MM.1S (cell line): ENCODE data around the gene DHX29.

Experiments used
- CTCF ChIP-seq: fragments of 300-600 bp; sonication (generic); IDR thresholded peaks from 2 replicates; pipeline ENCODE4 v1.5.1; 2016; ENCODE audit warnings: antibody characterized with exemption, low read length, mixed read lengths
- EZH2 ChIP-seq: fragments of 300-600 bp; sonication (generic); optimal IDR thresholded peaks from 2 replicates; pipeline ENCODE3; 2017; ENCODE audit warnings: low read depth, mild to moderate bottlenecking, antibody characterized with exemption, low read length, mixed read lengths
- EZH2phosphoT487 ChIP-seq: fragments of 300-600 bp; sonication (generic); IDR thresholded peaks from 2 replicates; pipeline ENCODE4 v1.6.1; 2018; ENCODE audit warnings: antibody characterized with exemption, low read length

- TF ChIP-seq CTCF (no peak), EZH2 (no peak), EZH2phosphoT487 (no peak)
Observed at GRCh38 chr5:55333017-55333416, 25.5 kb upstream of the DHX29 start.
